GM20000 (cell line): ENCODE results near the gene DHRS9.

Experiments
- DNase-seq: peaks from one replicate; pipeline ENCODE4 v3.0.0; 2012; ENCODE audit warnings: low spot score
- TF ChIP-seq, protein P1 (sequence below): IDR thresholded peaks from 2 replicates; pipeline ENCODE4 v1.5.1; 2012; ENCODE audit warnings: mild to moderate bottlenecking, control low read depth; ENCODE audit errors: extremely low read depth, missing control alignments

The DHRS9 gene

DNA sequence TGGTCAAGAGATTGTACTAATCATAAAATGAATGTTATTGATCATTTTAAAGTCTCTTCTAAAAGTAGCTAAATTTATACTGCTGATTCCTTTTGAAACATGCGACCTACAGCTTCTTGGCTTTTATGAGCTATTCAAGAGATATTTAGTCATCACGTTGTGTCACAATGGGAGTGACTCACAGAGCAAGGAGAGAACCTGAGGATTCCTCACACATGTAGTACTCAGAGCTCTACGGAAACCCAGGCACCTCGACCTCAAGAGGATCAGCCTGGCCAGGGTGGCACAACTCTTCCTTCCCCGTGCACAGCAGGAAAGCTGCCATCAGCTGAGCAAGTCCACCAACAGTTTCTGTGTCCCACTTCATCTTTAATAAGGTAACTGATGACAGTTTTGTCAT, at the start of gene DHRS9:
Gene DHRS9, plus strand, starts transcription at position 223 of the 400 bp plus-strand sequence. CDS start 12,019 bp downstream, outside the sequence.
- TF ChIP-seq, protein P1, sequence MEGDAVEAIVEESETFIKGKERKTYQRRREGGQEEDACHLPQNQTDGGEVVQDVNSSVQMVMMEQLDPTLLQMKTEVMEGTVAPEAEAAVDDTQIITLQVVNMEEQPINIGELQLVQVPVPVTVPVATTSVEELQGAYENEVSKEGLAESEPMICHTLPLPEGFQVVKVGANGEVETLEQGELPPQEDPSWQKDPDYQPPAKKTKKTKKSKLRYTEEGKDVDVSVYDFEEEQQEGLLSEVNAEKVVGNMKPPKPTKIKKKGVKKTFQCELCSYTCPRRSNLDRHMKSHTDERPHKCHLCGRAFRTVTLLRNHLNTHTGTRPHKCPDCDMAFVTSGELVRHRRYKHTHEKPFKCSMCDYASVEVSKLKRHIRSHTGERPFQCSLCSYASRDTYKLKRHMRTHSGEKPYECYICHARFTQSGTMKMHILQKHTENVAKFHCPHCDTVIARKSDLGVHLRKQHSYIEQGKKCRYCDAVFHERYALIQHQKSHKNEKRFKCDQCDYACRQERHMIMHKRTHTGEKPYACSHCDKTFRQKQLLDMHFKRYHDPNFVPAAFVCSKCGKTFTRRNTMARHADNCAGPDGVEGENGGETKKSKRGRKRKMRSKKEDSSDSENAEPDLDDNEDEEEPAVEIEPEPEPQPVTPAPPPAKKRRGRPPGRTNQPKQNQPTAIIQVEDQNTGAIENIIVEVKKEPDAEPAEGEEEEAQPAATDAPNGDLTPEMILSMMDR = no peak
- no peak for DNase-seq

DNA sequence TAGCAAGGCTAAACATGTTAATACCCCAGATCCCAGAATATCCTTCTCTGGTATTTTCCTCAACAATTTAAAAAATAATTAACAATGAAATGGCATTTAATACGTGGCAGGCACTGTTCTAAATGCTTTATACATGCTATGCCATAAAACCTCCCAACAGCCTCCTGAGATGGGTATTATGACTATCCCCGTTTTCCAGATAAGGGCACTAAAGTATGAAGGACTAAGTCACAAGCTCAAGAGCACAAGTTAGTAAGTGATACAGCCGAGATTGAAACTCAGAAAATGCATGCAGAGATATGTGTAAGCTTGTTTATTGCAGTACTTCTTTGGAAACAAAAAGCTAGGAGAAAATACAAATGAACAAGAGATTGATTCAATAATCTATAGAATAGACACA, 46.2 kb upstream of the DHRS9 start:
- TF ChIP-seq, protein P1 = no peak
- DNase-seq = no peak

DNA sequence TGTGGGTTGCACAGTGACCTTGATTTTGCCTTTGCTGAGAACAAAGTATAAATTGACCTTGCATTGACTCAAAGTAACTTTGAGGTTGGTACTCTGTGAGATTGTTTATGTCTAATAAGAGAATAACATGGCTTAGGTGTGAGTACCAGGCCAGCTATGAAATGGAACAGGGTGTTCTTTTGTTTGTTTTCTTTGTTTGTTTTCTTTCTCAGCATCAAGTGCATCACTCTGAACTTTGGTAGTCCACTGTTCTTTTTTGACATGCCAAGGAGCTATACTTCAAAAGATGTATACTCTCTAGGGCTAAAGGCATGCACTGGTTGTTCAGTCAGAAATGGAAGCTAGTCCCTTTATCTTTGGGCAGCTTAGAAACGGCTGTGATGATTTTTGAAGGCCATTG, 43.3 kb upstream of the DHRS9 start:
- no peak for DNase-seq
- TF ChIP-seq, protein P1 = no peak

DNA sequence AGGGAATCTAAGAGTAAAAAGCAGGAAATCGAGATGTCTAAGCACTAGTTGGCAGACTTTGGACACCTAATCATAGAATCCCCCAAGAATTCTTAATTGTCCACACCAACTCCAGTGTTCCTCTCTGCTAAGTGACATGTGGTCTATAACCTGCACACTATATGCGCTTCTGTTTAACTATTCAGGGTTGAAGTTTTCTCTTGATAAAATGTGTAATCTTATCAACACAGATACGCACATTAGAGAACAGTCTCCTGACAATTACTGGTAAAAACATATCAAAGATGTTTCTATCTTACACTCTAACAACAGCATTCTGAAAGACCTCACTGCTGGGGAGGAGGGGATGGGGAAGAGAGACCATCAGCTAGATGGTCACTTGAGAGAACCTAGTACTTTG, 42.1 kb upstream of the DHRS9 start:
- no peak for DNase-seq
- TF ChIP-seq, protein P1 = no peak

DNA sequence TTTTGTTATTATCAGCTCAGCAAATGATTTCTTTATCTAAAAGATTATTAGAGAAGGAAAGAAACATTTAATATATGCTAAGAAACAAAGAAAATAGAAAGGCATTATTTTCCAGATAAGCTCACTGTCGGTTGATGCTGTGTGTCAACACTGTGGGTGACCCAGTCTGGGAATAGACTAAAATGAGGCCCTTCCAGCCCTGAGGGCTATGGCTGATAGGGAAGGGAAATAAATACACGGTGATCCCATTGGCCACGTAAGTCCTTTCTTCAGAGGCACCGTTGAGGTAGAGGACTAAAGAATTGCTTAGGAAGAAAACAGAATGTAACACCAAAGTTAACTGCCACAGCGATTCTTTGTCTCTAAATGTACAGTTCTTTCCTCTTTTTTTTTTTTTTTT, 40.0 kb upstream of the DHRS9 start:
- no peak for DNase-seq
- TF ChIP-seq, protein P1 = no peak

DNA sequence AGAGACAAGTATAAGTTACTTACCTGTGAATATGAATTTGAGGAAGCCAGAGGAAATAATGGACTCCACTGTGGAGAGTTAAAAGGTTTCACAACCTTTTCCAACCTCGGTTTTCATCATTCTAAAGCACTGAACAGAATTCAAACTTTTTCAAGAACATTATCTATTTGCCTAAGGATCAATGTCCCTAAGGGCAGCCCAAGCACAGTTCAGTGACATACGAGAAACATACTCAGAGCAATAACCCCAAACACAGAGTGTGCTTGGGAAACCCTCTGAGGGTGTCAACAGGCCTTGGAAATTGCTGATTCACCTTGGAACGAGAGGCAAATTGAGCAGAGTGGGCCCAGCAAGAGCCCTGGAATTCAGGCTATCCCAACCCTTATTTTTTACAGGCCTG, 38.2 kb upstream of the DHRS9 start, which contains the start of gene ABCB11:
Gene ABCB11, minus strand, starts transcription at position 123 of the 400 bp plus-strand sequence. CDS start 13,199 bp downstream, outside the sequence.
- TF ChIP-seq, protein P1 = no peak

DNA sequence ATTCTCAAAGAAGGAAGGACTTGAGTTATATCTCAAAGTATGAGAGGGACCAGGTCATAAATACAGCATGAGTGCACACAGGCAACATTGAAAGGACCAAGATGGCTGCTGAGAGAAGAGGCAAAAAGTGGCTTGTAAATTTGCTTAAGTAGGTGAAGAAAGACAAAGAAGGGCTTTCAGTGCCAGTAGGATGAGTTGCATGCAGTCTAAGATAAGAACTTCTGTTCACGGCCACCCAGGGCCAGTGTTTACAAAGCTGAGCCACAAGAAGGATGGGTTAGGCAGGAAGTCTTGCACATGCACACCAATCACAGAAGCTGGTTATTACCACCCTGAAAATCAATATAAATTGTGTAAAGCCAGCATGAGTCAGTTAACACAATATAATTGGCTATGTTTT, 35.1 kb upstream of the DHRS9 start:
- TF ChIP-seq, protein P1 = no peak
- DNase-seq = no peak

More for the DNA sequence above, 38.2 kb upstream of the DHRS9 start, which contains the start of gene ABCB11:
- no peak for DNase-seq
